ENCODE data around the gene PDZRN3.

The PDZRN3 gene

DNA sequence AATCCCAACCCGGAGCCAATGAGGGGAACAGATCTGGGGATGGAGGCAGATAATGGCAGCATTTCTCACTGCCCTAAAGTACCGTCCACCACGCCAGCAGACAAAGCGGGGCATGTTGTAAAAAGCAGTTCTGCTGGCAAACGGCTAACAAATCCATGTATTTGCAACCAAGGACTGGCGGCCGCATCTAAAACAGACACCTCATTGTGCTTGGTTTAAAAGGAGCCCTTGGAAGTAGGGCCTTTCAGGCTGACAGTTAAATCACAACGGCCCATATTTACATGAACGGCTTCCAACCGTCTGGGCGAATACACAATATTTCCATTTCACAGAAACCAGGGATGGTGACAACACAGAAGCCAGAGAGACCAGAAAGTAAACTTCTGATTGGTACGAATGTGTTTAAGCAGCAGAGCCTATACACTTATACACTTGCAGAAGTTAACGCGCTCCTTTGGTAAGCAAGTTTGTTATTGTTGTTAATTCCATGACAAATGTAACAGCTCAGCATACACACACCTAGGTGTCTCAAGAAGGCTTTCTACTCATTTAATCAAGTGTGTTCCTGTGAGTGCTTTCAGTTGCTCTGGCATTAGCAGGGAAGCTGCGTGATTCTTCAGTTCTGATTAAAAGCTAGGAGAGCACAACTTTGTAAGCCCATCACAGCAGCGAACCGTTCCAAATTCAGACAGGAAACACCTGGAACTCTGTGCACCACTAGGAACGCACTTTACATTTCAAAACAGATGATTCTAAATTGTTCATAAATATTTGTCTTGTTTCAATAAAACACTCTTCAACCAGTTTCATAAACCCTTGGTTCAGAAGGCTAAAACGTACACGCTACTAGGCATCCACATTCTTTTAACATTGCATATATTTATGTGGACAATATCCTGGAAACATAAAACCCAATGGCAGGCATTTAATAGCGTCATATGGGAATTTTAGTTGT lies 112.9 kb downstream of the PDZRN3 start:
- TF ChIP-seq POLR2AphosphoS5 (IDR thresholded peaks at IDR 0.05; ENCODE audit: low read depth, low read length) (no peak), FOXP2 (optimal IDR thresholded peaks at IDR 0.05; ENCODE audit: borderline replicate concordance, extremely low read depth, extremely low read length, insufficient read depth) (no peak)
- TF ChIP-seq, protein P1, sequence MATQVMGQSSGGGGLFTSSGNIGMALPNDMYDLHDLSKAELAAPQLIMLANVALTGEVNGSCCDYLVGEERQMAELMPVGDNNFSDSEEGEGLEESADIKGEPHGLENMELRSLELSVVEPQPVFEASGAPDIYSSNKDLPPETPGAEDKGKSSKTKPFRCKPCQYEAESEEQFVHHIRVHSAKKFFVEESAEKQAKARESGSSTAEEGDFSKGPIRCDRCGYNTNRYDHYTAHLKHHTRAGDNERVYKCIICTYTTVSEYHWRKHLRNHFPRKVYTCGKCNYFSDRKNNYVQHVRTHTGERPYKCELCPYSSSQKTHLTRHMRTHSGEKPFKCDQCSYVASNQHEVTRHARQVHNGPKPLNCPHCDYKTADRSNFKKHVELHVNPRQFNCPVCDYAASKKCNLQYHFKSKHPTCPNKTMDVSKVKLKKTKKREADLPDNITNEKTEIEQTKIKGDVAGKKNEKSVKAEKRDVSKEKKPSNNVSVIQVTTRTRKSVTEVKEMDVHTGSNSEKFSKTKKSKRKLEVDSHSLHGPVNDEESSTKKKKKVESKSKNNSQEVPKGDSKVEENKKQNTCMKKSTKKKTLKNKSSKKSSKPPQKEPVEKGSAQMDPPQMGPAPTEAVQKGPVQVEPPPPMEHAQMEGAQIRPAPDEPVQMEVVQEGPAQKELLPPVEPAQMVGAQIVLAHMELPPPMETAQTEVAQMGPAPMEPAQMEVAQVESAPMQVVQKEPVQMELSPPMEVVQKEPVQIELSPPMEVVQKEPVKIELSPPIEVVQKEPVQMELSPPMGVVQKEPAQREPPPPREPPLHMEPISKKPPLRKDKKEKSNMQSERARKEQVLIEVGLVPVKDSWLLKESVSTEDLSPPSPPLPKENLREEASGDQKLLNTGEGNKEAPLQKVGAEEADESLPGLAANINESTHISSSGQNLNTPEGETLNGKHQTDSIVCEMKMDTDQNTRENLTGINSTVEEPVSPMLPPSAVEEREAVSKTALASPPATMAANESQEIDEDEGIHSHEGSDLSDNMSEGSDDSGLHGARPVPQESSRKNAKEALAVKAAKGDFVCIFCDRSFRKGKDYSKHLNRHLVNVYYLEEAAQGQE (IDR thresholded peaks at IDR 0.05; ENCODE audit: insufficient read depth in 1 of 2, low read depth in 2 of 2, low read length in 2 of 2) = no peak

DNA sequence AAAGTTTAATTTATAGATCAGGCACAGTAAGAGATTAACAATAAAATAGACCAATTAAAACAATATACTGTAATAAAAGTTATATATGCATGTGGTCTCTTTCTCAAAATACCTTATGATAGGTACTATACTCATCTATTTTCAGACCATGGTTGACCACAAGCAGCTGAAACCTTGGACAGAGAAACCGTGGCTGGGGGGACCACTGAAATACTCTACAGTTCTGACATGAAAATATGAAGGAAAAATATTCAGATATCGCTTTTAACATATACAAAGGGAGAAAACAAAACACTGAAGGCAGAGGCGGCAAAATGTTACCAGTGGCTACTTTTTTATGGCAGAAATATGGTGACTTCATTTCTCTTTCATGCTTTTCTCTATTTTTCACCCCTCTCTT lies 114.0 kb downstream of the PDZRN3 start:
- no peak for TF ChIP-seq SIN3A (IDR thresholded peaks at IDR 0.05; ENCODE audit: borderline replicate concordance, insufficient read depth, low read length)
- TF ChIP-seq, protein P1 (IDR thresholded peaks at IDR 0.05; ENCODE audit: insufficient read depth in 1 of 2, low read depth in 2 of 2, low read length in 2 of 2) = 0 out of 4 replicates have a peak, but pooled peaks of 1 of the 2 experiments have one; percentile 32

DNA sequence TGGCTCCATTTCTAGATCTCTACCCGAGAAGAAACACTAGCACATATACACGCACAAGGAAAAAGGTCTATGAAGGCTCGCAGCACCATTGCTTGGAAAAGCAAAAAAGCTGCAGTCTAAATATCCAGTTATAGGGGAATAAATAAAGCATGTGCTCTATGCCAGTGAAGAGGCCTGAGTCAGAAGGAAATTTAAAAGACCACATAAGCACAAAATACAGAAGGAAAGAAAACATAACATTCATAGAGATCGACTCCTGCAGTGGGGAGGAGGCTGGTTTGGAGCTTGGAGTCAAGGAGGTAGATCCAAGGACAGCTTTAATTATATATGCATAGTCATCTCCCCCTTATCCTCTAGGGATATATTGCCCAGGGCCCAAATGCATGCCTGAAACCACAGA lies 114.4 kb downstream of the PDZRN3 start:
- TF ChIP-seq FOXP2 (optimal IDR thresholded peaks at IDR 0.05; ENCODE audit: borderline replicate concordance, extremely low read depth, extremely low read length, insufficient read depth) (no peak), TAF1 (IDR thresholded peaks at IDR 0.05; ENCODE audit: borderline replicate concordance, insufficient read depth, low read length) (no peak), SIN3A (IDR thresholded peaks at IDR 0.05; ENCODE audit: borderline replicate concordance, insufficient read depth, low read length) (no peak), POLR2AphosphoS5 (IDR thresholded peaks at IDR 0.05; ENCODE audit: low read depth, low read length) (no peak)
- TF ChIP-seq, protein P1 (IDR thresholded peaks at IDR 0.05; ENCODE audit: insufficient read depth in 1 of 2, low read depth in 2 of 2, low read length in 2 of 2) = no peak

DNA sequence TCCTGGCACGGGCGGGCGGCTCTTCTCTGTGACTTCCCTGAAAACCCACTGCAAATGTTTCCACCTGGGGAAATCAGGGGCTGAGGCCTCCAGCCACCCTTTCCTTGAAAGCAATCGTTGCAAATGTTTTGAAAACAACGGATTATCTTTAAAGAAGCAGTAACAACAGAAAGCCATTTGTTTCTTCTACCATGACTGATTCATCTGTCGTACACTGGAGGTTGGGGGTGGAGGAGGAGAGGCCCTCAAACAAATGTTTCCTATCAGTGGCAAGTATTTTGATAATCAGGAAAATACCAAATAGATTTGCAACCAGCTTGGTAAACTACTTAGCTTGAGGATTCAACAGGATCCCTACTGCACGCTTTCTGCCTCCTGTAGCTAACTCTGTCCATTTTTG lies 114.9 kb downstream of the PDZRN3 start:
- TF ChIP-seq TAF1 (IDR thresholded peaks at IDR 0.05; ENCODE audit: borderline replicate concordance, insufficient read depth, low read length) (no peak), SIN3A (IDR thresholded peaks at IDR 0.05; ENCODE audit: borderline replicate concordance, insufficient read depth, low read length) (no peak), FOXP2 (optimal IDR thresholded peaks at IDR 0.05; ENCODE audit: borderline replicate concordance, extremely low read depth, extremely low read length, insufficient read depth) (no peak), POLR2AphosphoS5 (IDR thresholded peaks at IDR 0.05; ENCODE audit: low read depth, low read length) (no peak)
- TF ChIP-seq, protein P1 (IDR thresholded peaks at IDR 0.05; ENCODE audit: insufficient read depth in 1 of 2, low read depth in 2 of 2, low read length in 2 of 2) = no peak
